Endothelial cell of umbilical vein (primary cell): Measurements from ENCODE around the gene RNF151. TPM values are rescaled to one million over a fixed set of nuclear protein-coding genes. Genes with fewer than 3 reads are reported as not detected.

ENCODE experiments used
- BruUV-seq: library from RNA; stranded (reverse); fragments of 400-500 nt; replicated peaks from 2 replicates; lab custom pipeline; 2021; lab: Mats Ljungman, UMichigan
- CTCF ChIA-PET: fragments of 300-600, 350-600 bp; sonication (Branson Sonifier 250); formaldehyde crosslinking; loops from one replicate; lab custom pipeline; 2021; ENCODE audit warnings: antibody characterized with exemption, inconsistent platforms; lab: Charles Lee
- POLR2A ChIA-PET: fragments of 300-600, 350-600 bp; sonication (Branson Sonifier 250); formaldehyde crosslinking; loops from one replicate; lab custom pipeline; 2021; ENCODE audit warnings: antibody characterized with exemption, inconsistent platforms; lab: Charles Lee
- DNase-seq: peaks from one replicate; pipeline ENCODE4 v3.0.0-alpha.2; 2011; ENCODE audit warnings: low read depth, low spot score
- FAIRE-seq: peaks from 2 replicates; lab custom pipeline; 2011; peaks lifted over from hg19 to GRCh38; lab: Jason Lieb, UNC
- H2AFZ ChIP-seq: 2 replicates; pipeline ENCODE4 v1.6.0; 2012; ENCODE audit warnings: low read depth, low read length, control low read depth, inconsistent platforms
- H3K27ac ChIP-seq: 2 replicates; pipeline ENCODE4 v1.5.1; 2011; ENCODE audit warnings: low read depth, mild to moderate bottlenecking, control low read depth, low read length, moderate library complexity; ENCODE audit not compliant: insufficient read depth
- H3K27me3 ChIP-seq, 2 experiments: 2 replicates each; pipeline versions ENCODE4 v1.6.0 to v1.6.1; 2011; ENCODE audit warnings: low read length in 2 of 2, mixed read lengths in 1 of 2; ENCODE audit not compliant: control insufficient read depth in 2 of 2, insufficient read depth in 2 of 2
- H3K36me3 ChIP-seq, 2 experiments: 2 replicates in 1 of 2; 3 replicates in 1 of 2; pipeline ENCODE4 v1.5.1; 2011; ENCODE audit warnings: low read length in 2 of 2, mild to moderate bottlenecking in 1 of 2, moderate library complexity in 1 of 2; ENCODE audit not compliant: control insufficient read depth in 2 of 2, insufficient read depth in 2 of 2; ENCODE audit errors: extremely low read depth in 1 of 2
- H3K4me1 ChIP-seq: 3 replicates; pipeline ENCODE4 v1.5.1; 2011; ENCODE audit warnings: mild to moderate bottlenecking, low read length; ENCODE audit not compliant: control insufficient read depth, insufficient read depth; ENCODE audit errors: extremely low read depth
- H3K4me2 ChIP-seq: 2 replicates; pipeline ENCODE4 v1.6.1; 2011; ENCODE audit warnings: low read length, control low read depth, mixed read lengths; ENCODE audit not compliant: insufficient read depth
- H3K4me3 ChIP-seq, 3 experiments: fragments of 200-600 bp in 1 of 3; sonication (generic), shearing (Covaris generic) in 1 of 3; replicated peaks in 1 of 3; 2 replicates each; pipeline ENCODE4 v1.5.1; 2011 to 2016; ENCODE audit warnings: control low read depth in 3 of 3, low read length in 3 of 3, mild to moderate bottlenecking in 2 of 3, inconsistent platforms in 1 of 3, low read depth in 1 of 3, moderate library complexity in 1 of 3; ENCODE audit not compliant: insufficient read depth in 1 of 3
- H3K79me2 ChIP-seq: 2 replicates; pipeline ENCODE4 v1.6.0; 2012; ENCODE audit warnings: low read length, inconsistent platforms; ENCODE audit not compliant: control insufficient read depth, insufficient read depth
- H3K9ac ChIP-seq: replicated peaks from 2 replicates; pipeline ENCODE3; 2011; ENCODE audit warnings: low read length, control low read depth; ENCODE audit not compliant: insufficient read depth; ENCODE audit errors: extremely low read depth
- H3K9me1 ChIP-seq: replicated peaks from 3 replicates; pipeline ENCODE4 v1.6.0; 2011; ENCODE audit warnings: mild to moderate bottlenecking, low read length; ENCODE audit not compliant: control insufficient read depth, insufficient read depth; ENCODE audit errors: extremely low read depth
- H3K9me3 ChIP-seq: replicated peaks from 2 replicates; pipeline ENCODE4 v1.5.1; 2012; ENCODE audit warnings: low read length, inconsistent platforms; ENCODE audit not compliant: control insufficient read depth, insufficient read depth
- H4K20me1 ChIP-seq: replicated peaks from 2 replicates; pipeline ENCODE3; 2011; ENCODE audit warnings: mild to moderate bottlenecking, low read length; ENCODE audit not compliant: control insufficient read depth, insufficient read depth; ENCODE audit errors: extremely low read depth
- CTCF ChIP-seq, 2 donors: IDR thresholded peaks; 1 replicate in 1 of 2; 2 replicates in 1 of 2; pipeline ENCODE4 v1.5.1; 2011; ENCODE audit warnings: low read length in 2 of 2, mild to moderate bottlenecking in 2 of 2, moderate library complexity in 2 of 2, control low read depth in 1 of 2, inconsistent platforms in 1 of 2, low read depth in 1 of 2; ENCODE audit not compliant: insufficient read depth in 1 of 2; ENCODE audit errors: extremely low read depth in 1 of 2
- EZH2 ChIP-seq: IDR thresholded peaks from 2 replicates; pipeline ENCODE4 v1.6.1; 2012; ENCODE audit warnings: borderline replicate concordance, low read depth, mild to moderate bottlenecking, moderate library complexity, low read length, inconsistent platforms; ENCODE audit not compliant: severe bottlenecking
- FOS ChIP-seq: IDR thresholded peaks from 2 replicates; pipeline ENCODE4 v1.6.1; 2011; ENCODE audit warnings: mild to moderate bottlenecking, low read length, moderate library complexity, borderline replicate concordance; ENCODE audit not compliant: insufficient read depth
- GATA2 ChIP-seq: IDR thresholded peaks from 2 replicates; pipeline ENCODE4 v1.7.0; 2011; ENCODE audit warnings: low read depth, mild to moderate bottlenecking, moderate library complexity, mixed read lengths, low read length; ENCODE audit not compliant: insufficient read length, insufficient read depth
- JUN ChIP-seq: IDR thresholded peaks from 2 replicates; pipeline ENCODE4 v1.6.1; 2011; ENCODE audit warnings: borderline replicate concordance, low read depth; ENCODE audit not compliant: insufficient read length, insufficient read depth
- MYC ChIP-seq: IDR thresholded peaks from one replicate; pipeline ENCODE4 v1.6.1; 2011; ENCODE audit warnings: mild to moderate bottlenecking, low read depth, low read length
- POLR2A ChIP-seq: IDR thresholded peaks from 2 replicates; pipeline ENCODE4 v1.6.1; 2012; ENCODE audit warnings: low read depth, mild to moderate bottlenecking, control low read depth, low read length
- POLR2AphosphoS5 ChIP-seq: IDR thresholded peaks from 2 replicates; pipeline ENCODE4 v1.6.1; 2012; ENCODE audit warnings: low read depth, mild to moderate bottlenecking, control low read depth, low read length, moderate library complexity; ENCODE audit not compliant: insufficient read depth
- dilution Hi-C: fragments of 300-500 bp; cut with MboI; formaldehyde crosslinking; loops from one replicate; pipeline ENCODE4 v1.15.0; 2019; ENCODE audit warnings: low sequenced_read_pairs; ENCODE audit not compliant: extremely low pct_ligation_motif_present
- intact Hi-C: fragments of 100-400 bp; cut with micrococcal nuclease; formaldehyde crosslinking; loops from one replicate; pipeline ENCODE4 v1.10.0; 2022
- polyA plus RNA-seq, 4 experiments: library from polyadenylated mRNA; depleted of rRNA in 3 of 4; stranded (reverse) in 3 of 4; unstranded in 1 of 4; fragments of >200 nt; gene quantifications; 2 replicates each; pipeline versions ENCODE4 v1.2.1 to v1.2.3, GENCODE V29; 2011 to 2012; ENCODE audit warnings: missing spikeins in 1 of 4
- total RNA-seq: library from RNA; stranded (reverse); gene quantifications from 2 replicates; pipeline ENCODE4 v1.2.3, GENCODE V29; 2021
- TF ChIP-seq, protein P1 (sequence below): IDR thresholded peaks from 2 replicates; pipeline ENCODE4 v1.6.1; 2011; ENCODE audit not compliant: insufficient read depth, insufficient read length

The RNF151 gene
- total and polyA plus RNA-seq, 2 donors (not counting 3 experiments of a cell fraction or from before 2014, with no cell fraction given) = not detected

- POLR2A ChIA-PET = interaction anchor here (1.9 kb wide), 1 partner anchor 150 kb away, joined by 21 read pairs; the partner anchor contains the start of gene TRAF7
- Histone ChIP-seq H3K9me3 (no peaks in the 10 kb centered on the region), H3K4me1 (peaks cover 42% of the 10 kb centered on the region), H3K36me3 (peaks cover 0 to 32% of the 10 kb centered on the region in 2 experiments), H3K27me3 (no peaks in the 10 kb centered on the region), H2AFZ (no peak overlapping the region), H3K4me2 (no peak overlapping the region), H3K4me3 (no peak overlapping the region), H3K79me2 (peaks cover 69% of the 10 kb centered on the region), H3K27ac (no peak overlapping the region), H4K20me1 (no peaks in the 10 kb centered on the region), H3K9ac (no peak overlapping the region), H3K9me1 (no peaks in the 10 kb centered on the region)
- intact Hi-C loops = loop anchor here (1.0 kb wide), 2 partner anchors 148 to 246 kb away; partner anchors contain the start of gene ECI1
- TF ChIP-seq POLR2A (no peak), CTCF (IDR thresholded peaks at IDR 0.05; ENCODE audit: extremely low read depth in 1 of 2, insufficient read depth in 1 of 2, low read depth in 1 of 2, low read length in 2 of 2) (no peak), FOS (no peak), JUN (no peak), GATA2 (no peak), MYC (no peak), EZH2 (no peak), POLR2AphosphoS5 (no peak)
- TF ChIP-seq, protein P1, sequence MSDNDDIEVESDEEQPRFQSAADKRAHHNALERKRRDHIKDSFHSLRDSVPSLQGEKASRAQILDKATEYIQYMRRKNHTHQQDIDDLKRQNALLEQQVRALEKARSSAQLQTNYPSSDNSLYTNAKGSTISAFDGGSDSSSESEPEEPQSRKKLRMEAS = no peak
- no TSS peak for BruUV-seq
- FAIRE-seq (no peak), DNase-seq (no peak)
- dilution Hi-C loops = no loop called here
- CTCF ChIA-PET = interaction anchor here (0.7 to 4.0 kb wide), 10 partner anchors 15 to 247 kb away, joined by 3 to 85 read pairs (median 8); partner anchors contain the start of genes ECI1, GFER and NPW
Observed at GRCh38 chr16:2004795-2005517, 38.3 kb downstream of the RNF151 start.
